ENCODE results near the gene SMOC1. TPM values are rescaled to one million over a fixed set of nuclear protein-coding genes. Genes with fewer than 3 reads are reported as not detected.

Gene SMOC1
- total RNA-seq, 1 experiment from 2014 or later, result 0.68 TPM

DNA sequence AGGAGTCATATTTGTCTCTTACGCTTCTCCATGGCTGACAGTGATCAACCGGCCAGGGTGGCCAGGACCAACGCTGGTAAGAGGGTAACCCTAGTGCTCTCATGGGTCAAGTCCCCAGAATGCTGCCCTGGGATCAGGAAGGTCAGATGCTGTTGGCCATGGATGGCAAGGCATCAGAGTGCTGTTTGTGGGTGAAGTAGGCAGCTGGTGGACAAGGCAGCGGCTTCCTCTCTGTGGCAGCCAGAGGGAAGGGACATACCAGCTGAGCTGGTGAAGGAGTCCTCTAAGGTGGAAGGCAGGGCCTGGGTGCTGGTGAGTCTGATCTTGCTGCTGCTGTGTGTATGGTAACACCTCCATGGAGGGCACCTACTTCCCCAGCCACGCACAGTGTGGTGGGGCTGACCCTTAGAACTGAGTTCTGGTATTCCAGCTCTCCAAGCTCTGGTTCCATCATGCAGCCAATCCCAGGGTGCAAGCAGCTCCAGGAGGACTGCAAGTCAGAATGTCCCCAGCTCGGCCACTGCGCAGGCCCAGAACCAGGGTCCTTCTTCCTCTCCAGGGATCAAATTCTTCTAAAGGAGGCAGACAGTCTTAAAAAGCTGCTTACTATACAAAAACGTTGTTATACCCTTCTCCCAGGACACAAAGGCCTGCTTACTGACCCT, 13.4 kb upstream of the SMOC1 start:
- WGBS (ENCODE audit: extremely low coverage, insufficient read length, low lambda C conversion rate), result no CpG with 5 or more reads among the region's 8 CpGs
- H3K23me2 ChIP-seq (ENCODE audit: insufficient read length, low read depth, low read length, poor library complexity, severe bottlenecking), result no peaks in the 10 kb centered on the region
- no peak overlapping the region for H3K18ac ChIP-seq (ENCODE audit: insufficient read length, low read depth, low read length)
- no peak overlapping the region for H2AFZ ChIP-seq (ENCODE audit: low read length)
- no peak overlapping the region for H2BK5ac ChIP-seq (ENCODE audit: insufficient read length, low read length)
- no peak overlapping the region; the same call in 1 of the 2 replicates for H3K14ac ChIP-seq (ENCODE audit: insufficient read depth, low read length)
- Mint-ChIP-seq H3K9me3 (peaks cover 23 to 34% of the 10 kb centered on the region in 2 experiments), H3K36me3 (ENCODE audit: insufficient read depth in 1 of 3, low read depth in 3 of 3) (peaks cover 0 to 18% (median 7%) of the 10 kb centered on the region in 3 experiments; a peak in 6 of 7 replicates), H3K4me3 (no peak overlapping the region), H3K4me1 (peaks cover 7 to 10% of the 10 kb centered on the region in 2 experiments), H3K27me3 (ENCODE audit: low read depth) (peaks cover 18% of the 10 kb centered on the region), H3K27ac (peak overlapping the region in 1 of 3 experiments; percentile 49; a peak in 1 of 7 replicates)
- no peak overlapping the region for H2AK5ac ChIP-seq (ENCODE audit: insufficient read length, low read length)
- H4K8ac ChIP-seq (replicated peaks; ENCODE audit: insufficient read length, low read depth, low read length), result no peak overlapping the region
- H3K27ac ChIP-seq (ENCODE audit: insufficient read length, low read depth, low read length), result no peak overlapping the region
- no peaks in the 10 kb centered on the region for H3K27me3 ChIP-seq (ENCODE audit: insufficient read depth, low read length)
- no peak overlapping the region for H3T11ph ChIP-seq (ENCODE audit: low read length)
- no peak overlapping the region for H3K4me2 ChIP-seq (ENCODE audit: insufficient read depth, insufficient read length, low read length)
- H3K9me3 ChIP-seq (ENCODE audit: control insufficient read depth, low read depth, low read length), result peaks cover 6% of the 10 kb centered on the region
- H3K9ac ChIP-seq (ENCODE audit: extremely low read depth, insufficient read length, low read length), result no peak overlapping the region
- DNase-seq, result no peak
- H2BK15ac ChIP-seq (ENCODE audit: low read depth, low read length), result no peak overlapping the region
- no peak overlapping the region for H3K4ac ChIP-seq (ENCODE audit: low read depth, low read length)
- no peak overlapping the region for H3K56ac ChIP-seq (ENCODE audit: insufficient read length, low read depth, low read length)
- H4K5ac ChIP-seq (ENCODE audit: insufficient read length, low read depth, low read length), result no peak overlapping the region
- H2BK120ac ChIP-seq (ENCODE audit: low read depth, low read length, poor library complexity, severe bottlenecking), result no peak overlapping the region
- no peak overlapping the region for H4K91ac ChIP-seq (ENCODE audit: insufficient read length, low read depth, low read length)
- H3K23ac ChIP-seq (ENCODE audit: insufficient read length, low read depth, low read length), result no peak overlapping the region
- TF ChIP-seq, protein P1, sequence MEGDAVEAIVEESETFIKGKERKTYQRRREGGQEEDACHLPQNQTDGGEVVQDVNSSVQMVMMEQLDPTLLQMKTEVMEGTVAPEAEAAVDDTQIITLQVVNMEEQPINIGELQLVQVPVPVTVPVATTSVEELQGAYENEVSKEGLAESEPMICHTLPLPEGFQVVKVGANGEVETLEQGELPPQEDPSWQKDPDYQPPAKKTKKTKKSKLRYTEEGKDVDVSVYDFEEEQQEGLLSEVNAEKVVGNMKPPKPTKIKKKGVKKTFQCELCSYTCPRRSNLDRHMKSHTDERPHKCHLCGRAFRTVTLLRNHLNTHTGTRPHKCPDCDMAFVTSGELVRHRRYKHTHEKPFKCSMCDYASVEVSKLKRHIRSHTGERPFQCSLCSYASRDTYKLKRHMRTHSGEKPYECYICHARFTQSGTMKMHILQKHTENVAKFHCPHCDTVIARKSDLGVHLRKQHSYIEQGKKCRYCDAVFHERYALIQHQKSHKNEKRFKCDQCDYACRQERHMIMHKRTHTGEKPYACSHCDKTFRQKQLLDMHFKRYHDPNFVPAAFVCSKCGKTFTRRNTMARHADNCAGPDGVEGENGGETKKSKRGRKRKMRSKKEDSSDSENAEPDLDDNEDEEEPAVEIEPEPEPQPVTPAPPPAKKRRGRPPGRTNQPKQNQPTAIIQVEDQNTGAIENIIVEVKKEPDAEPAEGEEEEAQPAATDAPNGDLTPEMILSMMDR (conservative IDR thresholded peaks at IDR 0.05), result no peak
- no peaks in the 10 kb centered on the region for H3K79me2 ChIP-seq (ENCODE audit: insufficient read depth, low read length)
- H3K4me1 ChIP-seq (ENCODE audit: insufficient read depth, low read length), result 0 out of 2 replicates have a peak, but pooled peaks cover 3% of the 10 kb centered on the region
- H4K20me1 ChIP-seq (ENCODE audit: control insufficient read depth, insufficient read depth, insufficient read length), result no peaks in the 10 kb centered on the region
- no peak overlapping the region for H2BK20ac ChIP-seq (ENCODE audit: low read depth, low read length, poor library complexity, severe bottlenecking)
- H2BK12ac ChIP-seq (ENCODE audit: insufficient read length, low read depth, low read length), result no peak overlapping the region
- H3K79me1 ChIP-seq (ENCODE audit: insufficient read depth, low read depth, low read length, poor library complexity, severe bottlenecking), result no peaks in the 10 kb centered on the region

All from H9 (cell line).